Measurements from ENCODE around the gene TAF15. TPM values are rescaled to one million over a fixed set of nuclear protein-coding genes. Genes with fewer than 3 reads are reported as not detected.

TAF15 gene
- total and polyA plus RNA-seq, 2 of the 4 experiments (the other 2 are of a cell fraction), result 46.8 to 98.0 TPM

DNA sequence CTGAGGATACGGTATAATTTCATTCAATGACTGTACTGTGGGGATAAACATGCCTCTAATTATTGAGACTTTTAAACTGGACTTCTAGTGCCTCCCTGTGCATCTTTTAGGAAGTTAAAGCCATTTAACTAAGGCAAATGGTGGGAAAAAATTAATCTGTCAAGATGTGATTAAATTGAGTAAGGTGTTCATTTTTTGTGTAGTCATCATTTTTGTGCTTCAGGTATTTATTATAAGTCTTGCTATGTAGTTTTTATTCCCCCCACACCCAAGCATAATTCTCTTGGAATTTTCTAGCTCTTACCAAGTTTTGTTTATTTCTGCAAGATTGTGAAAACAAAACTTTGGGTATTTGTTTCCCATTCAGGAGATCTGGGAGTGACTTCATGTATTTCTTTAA, 10.2 kb downstream of the TAF15 start:
- Histone ChIP-seq H3K27me3 (ENCODE audit: control insufficient read depth, insufficient read depth, low read length) (no peaks in the 10 kb centered on the region), H2BK120ac (ENCODE audit: low read depth, low read length) (no peak overlapping the region), H3K4me2 (ENCODE audit: low read depth, low read length) (no peak overlapping the region), H3K18ac (ENCODE audit: low read depth, low read length) (no peak overlapping the region), H2AK5ac (ENCODE audit: low read depth, low read length) (no peak overlapping the region), H3K36me3 (ENCODE audit: control insufficient read depth, insufficient read depth, low read length) (peaks cover 28% of the 10 kb centered on the region), H4K20me1 (ENCODE audit: insufficient read depth, low read length) (peaks cover 57% of the 10 kb centered on the region), H3K4me3 (ENCODE audit: insufficient read depth, low read depth, low read length) (no peak overlapping the region), H3K27ac (ENCODE audit: insufficient read depth, low read length) (no peak overlapping the region), H2AFZ (replicated peaks; ENCODE audit: low read length, poor library complexity) (no peak overlapping the region), H3K79me1 (ENCODE audit: low read depth in 1 of 2, low read length in 2 of 2) (peaks cover 13 to 49% of the 10 kb centered on the region in 2 experiments), H3K9ac (ENCODE audit: low read depth, low read length) (no peak overlapping the region), H4K91ac (ENCODE audit: insufficient read depth, low read depth, low read length) (no peak overlapping the region), H3K9me1 (ENCODE audit: insufficient read depth, low read length) (peaks cover 7% of the 10 kb centered on the region), H3K4me1 (ENCODE audit: control insufficient read depth, insufficient read depth, low read length) (peaks cover 4% of the 10 kb centered on the region; the same call in 1 of the 2 replicates), H2BK5ac (ENCODE audit: low read depth, low read length, poor library complexity, severe bottlenecking) (no peak overlapping the region), H2AK9ac (replicated peaks; ENCODE audit: low read depth, low read length, poor library complexity) (no peak overlapping the region), H2BK20ac (ENCODE audit: low read depth, low read length) (no peak overlapping the region), H4K8ac (ENCODE audit: low read depth in 2 of 2, low read length in 2 of 2) (no peak overlapping the region), H3K56ac (ENCODE audit: extremely low read depth, insufficient read depth, low read length) (no peak overlapping the region), H3K9me3 (ENCODE audit: control insufficient read depth, insufficient read depth, low read length) (no peaks in the 10 kb centered on the region), H2BK15ac (ENCODE audit: low read depth, low read length) (no peak overlapping the region), H3K14ac (replicated peaks; ENCODE audit: low read depth, low read length) (no peak overlapping the region), H4K5ac (ENCODE audit: low read depth, low read length) (no peak overlapping the region), H3K4ac (ENCODE audit: low read depth, low read length) (no peak overlapping the region), H3K23ac (ENCODE audit: low read depth, low read length) (no peak overlapping the region)
- in situ Hi-C loops (cut with MboI; ENCODE audit: low sequenced_read_pairs) (no loop called here), intact Hi-C loops (cut with micrococcal nuclease) (loop anchor here (1.0 kb wide), 1 partner anchor 9 kb away; no protein-coding TSS in a partner anchor), dilution Hi-C loops (cut with HindIII; ENCODE audit: low sequenced_read_pairs, unreplicated experiment) (no loop called here)
- no CpG with 5 or more reads among the region's 1 CpG for WGBS, 2 experiments (ENCODE audit: extremely low coverage in 2 of 2, insufficient read length in 1 of 2)
- ATAC-seq (ENCODE audit: low read depth) (no peak), DNase-seq (no peak)
- no TSS peak for BruUV-seq (replicated peaks)
- TF ChIP-seq RCOR1 (IDR thresholded peaks at IDR 0.05; ENCODE audit: insufficient replicate concordance, low read length) (no peak), CEBPB (IDR thresholded peaks at IDR 0.05; ENCODE audit: low read depth, low read length) (no peak), NFE2L2 (IDR thresholded peaks at IDR 0.05; ENCODE audit: low read depth, low read length) (no peak), RAD21 (IDR thresholded peaks at IDR 0.05; ENCODE audit: low read length) (no peak), POLR2A (IDR thresholded peaks at IDR 0.05; ENCODE audit: low read depth, low read length) (no peak), SMC3 (IDR thresholded peaks at IDR 0.05; ENCODE audit: low read depth, low read length) (no peak), FOS (IDR thresholded peaks at IDR 0.05; ENCODE audit: low read depth, low read length) (no peak), RFX5 (IDR thresholded peaks at IDR 0.05; ENCODE audit: low read depth, low read length) (no peak), BHLHE40 (IDR thresholded peaks at IDR 0.05; ENCODE audit: low read depth, low read length) (no peak), MAZ (IDR thresholded peaks at IDR 0.05; ENCODE audit: borderline replicate concordance, low read depth, low read length) (no peak), MAFK (IDR thresholded peaks at IDR 0.05; ENCODE audit: low read depth, low read length) (peak; percentile 93), MXI1 (IDR thresholded peaks at IDR 0.05; ENCODE audit: borderline replicate concordance, low read depth, low read length) (no peak), CHD1 (IDR thresholded peaks at IDR 0.05; ENCODE audit: low read depth, low read length) (no peak)
- TF ChIP-seq, protein P1, sequence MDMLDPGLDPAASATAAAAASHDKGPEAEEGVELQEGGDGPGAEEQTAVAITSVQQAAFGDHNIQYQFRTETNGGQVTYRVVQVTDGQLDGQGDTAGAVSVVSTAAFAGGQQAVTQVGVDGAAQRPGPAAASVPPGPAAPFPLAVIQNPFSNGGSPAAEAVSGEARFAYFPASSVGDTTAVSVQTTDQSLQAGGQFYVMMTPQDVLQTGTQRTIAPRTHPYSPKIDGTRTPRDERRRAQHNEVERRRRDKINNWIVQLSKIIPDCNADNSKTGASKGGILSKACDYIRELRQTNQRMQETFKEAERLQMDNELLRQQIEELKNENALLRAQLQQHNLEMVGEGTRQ (IDR thresholded peaks at IDR 0.05; ENCODE audit: low read depth, low read length), result no peak
- TF ChIP-seq, protein P2, sequence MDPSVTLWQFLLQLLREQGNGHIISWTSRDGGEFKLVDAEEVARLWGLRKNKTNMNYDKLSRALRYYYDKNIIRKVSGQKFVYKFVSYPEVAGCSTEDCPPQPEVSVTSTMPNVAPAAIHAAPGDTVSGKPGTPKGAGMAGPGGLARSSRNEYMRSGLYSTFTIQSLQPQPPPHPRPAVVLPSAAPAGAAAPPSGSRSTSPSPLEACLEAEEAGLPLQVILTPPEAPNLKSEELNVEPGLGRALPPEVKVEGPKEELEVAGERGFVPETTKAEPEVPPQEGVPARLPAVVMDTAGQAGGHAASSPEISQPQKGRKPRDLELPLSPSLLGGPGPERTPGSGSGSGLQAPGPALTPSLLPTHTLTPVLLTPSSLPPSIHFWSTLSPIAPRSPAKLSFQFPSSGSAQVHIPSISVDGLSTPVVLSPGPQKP (IDR thresholded peaks at IDR 0.05; ENCODE audit: borderline replicate concordance, low read depth, low read length), result no peak
- TF ChIP-seq, protein P3, sequence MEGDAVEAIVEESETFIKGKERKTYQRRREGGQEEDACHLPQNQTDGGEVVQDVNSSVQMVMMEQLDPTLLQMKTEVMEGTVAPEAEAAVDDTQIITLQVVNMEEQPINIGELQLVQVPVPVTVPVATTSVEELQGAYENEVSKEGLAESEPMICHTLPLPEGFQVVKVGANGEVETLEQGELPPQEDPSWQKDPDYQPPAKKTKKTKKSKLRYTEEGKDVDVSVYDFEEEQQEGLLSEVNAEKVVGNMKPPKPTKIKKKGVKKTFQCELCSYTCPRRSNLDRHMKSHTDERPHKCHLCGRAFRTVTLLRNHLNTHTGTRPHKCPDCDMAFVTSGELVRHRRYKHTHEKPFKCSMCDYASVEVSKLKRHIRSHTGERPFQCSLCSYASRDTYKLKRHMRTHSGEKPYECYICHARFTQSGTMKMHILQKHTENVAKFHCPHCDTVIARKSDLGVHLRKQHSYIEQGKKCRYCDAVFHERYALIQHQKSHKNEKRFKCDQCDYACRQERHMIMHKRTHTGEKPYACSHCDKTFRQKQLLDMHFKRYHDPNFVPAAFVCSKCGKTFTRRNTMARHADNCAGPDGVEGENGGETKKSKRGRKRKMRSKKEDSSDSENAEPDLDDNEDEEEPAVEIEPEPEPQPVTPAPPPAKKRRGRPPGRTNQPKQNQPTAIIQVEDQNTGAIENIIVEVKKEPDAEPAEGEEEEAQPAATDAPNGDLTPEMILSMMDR (conservative IDR thresholded peaks at IDR 0.05; ENCODE audit: low read depth, low read length), result 0 out of 2 replicates have a peak, but pooled peaks have one; percentile 2
- CTCF ChIA-PET, result interaction anchor here (2.9 to 4.0 kb wide), 2 partner anchors 10 to 55 kb away, joined by 11 to 16 read pairs; partner anchors contain the start of gene TAF15
- POLR2A ChIA-PET (ENCODE audit: unreplicated experiment), result no interaction called here

Measured in IMR-90 (cell line).